Fibroblast of peridontal ligament (primary cell): ENCODE measurements around the gene BCAS1.
"Not testable (repeated sequence)": the region's sequence is repeated elsewhere in the genome, so short reads cannot be mapped to it uniquely, and the experiment has no call there.

ENCODE experiments used
- DNase-seq: peaks from one replicate; pipeline ENCODE4 v3.0.0-alpha.2; 2010; ENCODE audit errors: extremely low read depth

BCAS1 gene

DNA sequence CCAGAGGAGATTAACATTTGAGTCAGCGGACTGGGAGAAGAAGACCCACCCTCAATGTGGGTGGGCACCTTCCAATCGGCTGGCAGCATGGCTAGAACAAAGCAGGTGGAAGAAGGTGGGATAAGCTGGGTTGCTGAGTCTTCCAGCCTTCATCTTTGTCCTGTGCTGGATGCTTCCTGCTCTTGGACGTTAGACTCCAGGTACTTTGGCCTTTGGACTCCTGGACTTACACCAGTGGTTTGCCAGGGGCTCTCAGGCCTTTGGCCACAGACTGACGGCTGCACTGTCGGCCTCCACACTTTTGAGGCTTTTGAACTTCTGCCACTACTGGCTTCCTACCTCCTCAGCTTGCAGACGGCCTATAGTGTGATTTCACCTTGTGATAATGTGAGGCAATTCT, 50.8 kb downstream of the BCAS1 start:
- no peak for DNase-seq

DNA sequence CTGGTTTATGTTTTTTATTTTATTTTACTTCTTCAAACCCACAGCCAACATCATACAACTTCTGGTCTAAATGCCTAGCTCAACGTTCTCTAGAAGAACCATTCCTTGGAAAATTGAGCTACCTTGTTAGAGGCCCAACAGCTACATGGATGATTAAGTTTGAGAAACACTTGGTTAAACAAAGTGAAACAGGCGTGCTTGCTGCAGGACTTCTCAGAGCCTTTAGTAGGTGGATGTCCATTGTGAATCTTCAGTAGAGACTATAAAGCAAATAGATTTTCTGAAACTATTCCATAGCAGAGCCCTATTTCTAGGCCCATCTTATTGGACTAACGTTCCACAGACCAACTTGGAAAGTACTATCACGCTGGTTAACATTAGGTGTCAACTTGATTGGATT, 51.3 kb downstream of the BCAS1 start:
- no peak for DNase-seq

DNA sequence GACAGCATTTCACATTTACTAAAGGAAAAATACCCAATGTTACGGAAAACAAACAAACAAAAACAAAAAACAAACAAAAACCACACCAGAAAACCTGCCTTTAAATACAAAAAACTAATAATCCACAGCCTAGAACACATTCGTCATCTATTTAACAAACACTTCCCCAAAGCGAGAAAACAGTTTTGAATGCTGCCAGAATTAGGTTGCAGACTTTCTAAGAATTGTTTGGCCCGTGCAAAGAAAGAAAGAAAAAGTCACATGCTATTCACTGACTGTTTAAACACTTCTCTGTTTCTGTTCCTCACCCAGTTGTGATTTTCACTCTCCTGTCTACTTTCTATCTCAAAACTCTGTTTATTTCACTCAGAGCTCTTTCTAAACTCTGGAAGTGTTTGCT, 52.5 kb downstream of the BCAS1 start:
- no peak for DNase-seq

DNA sequence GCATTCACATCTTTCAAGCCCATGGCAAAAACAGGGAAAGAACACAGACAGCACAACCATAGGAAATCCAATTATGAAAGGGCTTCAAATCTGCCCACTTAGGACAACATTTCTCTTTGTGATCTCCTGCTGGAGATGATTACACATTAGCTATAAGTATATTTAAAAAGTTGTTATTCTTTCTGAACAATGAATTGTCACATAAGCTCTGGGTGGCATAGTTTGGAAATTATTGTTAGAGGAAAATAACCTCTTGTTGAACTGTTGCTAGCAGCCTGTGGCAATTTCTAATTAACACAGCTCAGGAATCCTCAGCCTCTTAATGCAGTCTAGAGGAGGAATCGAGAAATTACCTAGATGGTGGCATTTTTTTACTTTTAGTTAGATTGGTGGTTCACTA, 54.9 kb downstream of the BCAS1 start:
- DNase-seq = no peak

DNA sequence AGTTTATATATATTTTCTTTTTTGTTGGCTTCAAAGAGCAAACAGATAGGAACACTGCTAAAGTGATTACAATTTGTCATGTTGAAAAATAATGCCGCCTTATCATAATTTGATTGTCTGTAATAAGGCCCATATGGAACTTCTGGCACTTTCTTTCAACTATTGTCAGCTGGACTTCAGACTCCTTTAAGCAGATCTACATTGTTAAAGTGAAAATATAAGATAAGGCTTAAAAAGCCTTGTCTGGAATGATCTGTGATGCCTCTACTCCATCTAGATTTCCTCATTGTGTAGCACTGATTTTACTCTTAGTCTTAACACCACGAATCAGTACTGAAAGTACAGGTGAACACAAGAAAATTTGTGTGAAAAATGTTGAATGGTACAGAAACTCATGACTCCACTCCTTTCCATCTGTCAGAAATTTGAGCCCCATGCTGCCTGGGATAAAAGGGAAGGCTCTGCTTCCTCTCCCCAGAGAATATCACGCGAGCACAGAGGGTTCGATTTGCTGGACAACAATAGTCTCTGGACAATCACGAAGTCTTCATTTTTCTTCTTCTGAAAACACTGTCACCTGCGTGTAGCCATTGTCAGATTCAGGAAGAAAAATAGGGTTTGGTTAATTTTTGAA, 56.0 kb downstream of the BCAS1 start:
- DNase-seq = no peak

DNA sequence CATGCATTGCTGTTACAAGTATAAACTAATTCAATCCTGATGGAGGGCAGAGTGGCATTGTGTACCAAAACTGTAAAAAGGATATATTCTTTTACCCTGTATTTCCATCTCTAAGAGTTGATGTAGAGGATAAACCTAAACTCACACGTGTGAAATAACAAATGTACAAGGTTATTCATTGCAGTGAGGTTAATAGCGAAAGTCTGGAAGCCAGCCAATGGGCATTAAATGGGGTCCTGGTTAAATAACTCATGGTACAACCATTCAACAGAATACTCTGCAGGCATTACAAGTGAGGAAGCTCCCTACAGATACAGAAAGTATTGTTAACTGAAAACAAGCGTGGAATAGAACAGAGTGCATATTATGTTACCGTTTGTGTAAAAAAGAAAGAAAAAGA, 56.9 kb downstream of the BCAS1 start:
- no peak for DNase-seq

DNA sequence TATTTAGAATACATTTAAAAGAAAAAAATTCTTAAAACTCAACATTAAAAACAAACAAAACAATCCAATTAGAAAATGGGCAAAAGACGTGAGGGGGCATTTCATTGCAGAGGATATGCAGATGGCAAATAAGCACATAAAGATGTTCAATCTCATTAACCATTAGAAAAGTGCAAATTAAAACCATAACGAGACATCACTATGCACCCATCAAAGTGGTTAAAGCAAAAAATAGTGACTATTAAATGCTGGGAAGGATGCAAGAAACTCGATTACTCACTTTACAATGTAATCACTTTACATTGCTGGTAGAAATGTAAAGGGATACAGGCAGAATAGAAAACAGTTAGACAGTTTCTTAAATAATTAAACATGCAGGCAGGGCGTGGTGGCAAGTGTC, 59.0 kb downstream of the BCAS1 start:
- DNase-seq = no peak

DNA sequence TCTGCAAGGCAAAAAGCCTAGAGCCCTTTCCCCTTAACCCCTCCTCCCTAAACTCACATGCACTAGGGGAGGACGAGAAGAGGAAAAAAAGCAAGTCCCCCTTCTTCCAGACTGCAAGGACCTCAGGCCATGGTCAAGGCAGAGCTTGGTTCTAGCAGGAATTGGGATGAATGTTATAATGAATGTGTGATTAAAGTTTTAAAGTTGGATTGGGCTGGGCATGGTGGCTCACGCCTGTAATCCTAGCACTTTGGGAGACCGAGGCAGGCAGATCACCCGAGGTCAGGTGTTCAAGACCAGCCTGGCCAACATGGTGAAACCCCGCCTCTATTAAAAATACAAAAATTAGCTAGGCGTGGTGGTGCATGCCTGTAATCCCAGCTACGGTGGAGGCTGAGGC, 64.2 kb downstream of the BCAS1 start:
- DNase-seq = not testable (repeated sequence)

DNA sequence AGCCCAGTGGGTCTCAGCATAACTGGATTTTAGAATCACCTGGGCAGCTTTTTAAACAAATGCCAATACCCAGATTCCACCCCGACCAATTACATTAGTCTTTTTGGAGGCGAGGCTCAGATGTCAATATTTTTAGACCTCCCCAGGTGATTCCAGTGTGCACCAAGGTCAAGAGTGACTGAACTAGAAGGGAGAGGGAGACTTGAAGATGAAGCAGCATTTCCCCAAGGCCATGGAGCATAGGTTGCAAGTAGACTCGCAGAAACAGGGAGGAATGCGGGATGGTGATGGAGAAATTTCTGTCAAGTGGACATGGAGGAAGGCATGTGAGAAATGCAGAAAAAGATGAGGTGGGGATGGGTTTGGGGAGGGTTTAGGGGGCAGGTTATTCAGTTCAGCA, 64.9 kb downstream of the BCAS1 start:
- no peak for DNase-seq

DNA sequence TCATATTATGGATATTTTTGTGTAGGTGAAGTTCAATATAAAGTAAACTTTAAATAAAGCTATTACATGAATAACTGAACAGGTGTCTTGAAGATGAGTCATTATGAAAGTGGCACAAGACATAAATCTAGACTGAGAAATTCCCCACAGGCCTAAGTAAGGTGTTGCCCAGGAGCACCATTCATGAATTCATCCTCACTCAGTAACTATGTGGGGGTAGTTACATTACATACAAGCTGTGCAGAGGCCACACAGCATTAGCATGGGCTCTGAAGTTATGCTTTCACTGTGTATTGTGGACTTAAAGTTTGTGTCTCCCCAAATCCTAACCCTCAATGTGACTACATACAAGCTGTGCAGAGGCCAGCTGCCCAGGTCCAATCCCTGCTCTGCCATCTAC, 65.9 kb downstream of the BCAS1 start:
- no peak for DNase-seq

DNA sequence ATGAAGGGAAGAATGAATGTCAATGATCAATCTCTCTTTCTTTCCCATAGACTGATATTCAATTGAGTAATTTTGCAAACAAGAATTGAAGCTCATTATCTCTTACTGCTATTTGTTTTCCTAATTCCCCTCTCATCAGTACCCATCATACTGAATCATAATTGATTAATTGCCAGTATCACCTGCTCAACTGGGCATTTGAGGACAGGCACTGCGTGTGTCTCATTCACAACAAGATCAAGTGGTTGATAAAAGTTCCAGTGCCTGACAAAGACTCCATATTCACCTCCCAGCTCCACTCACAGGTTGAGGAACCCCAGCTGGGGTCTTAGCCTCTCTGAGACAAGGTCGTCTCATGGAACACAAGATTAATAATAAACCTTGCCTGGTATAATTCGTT, 67.7 kb downstream of the BCAS1 start:
- DNase-seq = no peak

DNA sequence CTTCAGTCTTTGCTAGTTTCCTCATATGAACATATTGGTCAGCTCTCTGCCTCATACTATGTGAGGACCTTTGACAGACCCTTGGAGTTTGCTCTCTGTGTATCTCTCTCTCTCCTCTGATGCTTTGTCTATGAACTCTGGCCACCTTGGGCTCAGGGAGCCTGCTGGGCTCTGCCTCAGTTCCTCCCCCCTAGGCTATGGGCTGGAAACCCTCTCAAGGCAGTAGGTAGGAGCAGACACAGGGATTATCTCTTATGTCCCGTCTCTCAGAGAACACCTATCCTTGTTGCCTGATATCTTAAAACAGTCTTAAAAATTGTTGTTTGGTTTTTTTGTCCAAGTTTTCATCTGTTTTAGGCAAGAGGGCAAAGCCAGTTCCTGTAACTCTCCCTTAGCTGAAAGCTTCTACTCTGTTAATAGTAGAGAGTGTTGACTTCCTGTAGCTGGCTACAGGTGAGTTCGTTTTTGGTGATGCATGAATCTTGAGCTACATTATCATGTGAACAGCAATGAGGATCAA, 68.3 kb downstream of the BCAS1 start:
- no peak for DNase-seq

DNA sequence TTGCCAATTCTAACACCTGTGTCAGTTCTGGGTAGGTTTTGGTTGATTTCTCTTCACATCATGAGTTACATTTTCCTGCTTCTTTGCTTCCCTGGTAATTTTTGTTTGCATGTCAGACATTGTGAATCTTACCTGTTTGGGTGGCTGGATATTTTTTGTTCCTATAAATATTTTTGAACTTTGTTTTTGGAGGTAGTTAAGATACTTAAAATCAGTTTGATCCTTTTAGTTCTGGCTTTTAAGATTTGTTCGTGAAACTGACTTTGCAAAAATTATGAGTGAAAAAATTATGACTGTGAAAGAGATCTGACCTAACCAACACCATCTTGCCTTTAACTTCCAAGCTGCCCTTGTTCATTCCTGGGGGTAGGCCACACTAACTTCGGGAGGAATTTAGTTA, 69.5 kb downstream of the BCAS1 start:
- DNase-seq = no peak

DNA sequence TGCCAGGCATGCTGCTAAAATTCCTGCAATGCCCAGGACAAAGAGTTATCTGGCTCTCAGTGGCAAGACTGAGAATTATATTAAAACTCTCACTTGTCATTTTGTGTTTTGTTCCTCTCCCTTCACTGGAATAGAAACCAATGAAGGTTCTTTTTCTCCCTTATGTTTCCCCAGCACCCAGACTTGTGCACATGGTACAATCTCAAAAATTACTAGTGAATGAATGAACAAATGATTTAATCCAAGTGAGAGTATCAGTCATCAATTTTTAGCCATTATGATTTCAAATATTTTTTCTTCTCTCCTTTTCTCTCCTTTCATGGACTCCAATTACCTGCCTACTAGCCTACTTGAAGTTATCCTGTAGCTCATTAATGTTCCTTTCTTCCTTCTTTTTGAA, 70.1 kb downstream of the BCAS1 start:
- no peak for DNase-seq

DNA sequence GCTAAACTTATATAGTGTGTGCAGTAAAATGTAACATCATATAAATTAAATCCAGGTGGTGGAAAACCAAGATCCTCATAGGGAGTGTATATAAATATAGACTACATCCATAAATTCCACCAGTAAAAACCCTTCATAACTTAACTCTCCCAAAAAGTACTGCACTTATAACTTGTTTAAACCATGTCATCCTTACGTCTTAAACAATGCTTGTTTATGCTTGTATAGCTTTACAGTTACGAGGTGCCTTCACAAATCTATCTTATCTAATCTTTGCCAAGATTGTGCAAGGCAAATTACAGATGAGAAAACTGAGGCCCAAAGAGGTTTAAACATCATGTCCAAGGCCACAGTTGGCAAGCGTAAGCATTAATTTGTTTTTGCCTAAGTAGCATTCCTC, 71.3 kb downstream of the BCAS1 start:
- no peak for DNase-seq

DNA sequence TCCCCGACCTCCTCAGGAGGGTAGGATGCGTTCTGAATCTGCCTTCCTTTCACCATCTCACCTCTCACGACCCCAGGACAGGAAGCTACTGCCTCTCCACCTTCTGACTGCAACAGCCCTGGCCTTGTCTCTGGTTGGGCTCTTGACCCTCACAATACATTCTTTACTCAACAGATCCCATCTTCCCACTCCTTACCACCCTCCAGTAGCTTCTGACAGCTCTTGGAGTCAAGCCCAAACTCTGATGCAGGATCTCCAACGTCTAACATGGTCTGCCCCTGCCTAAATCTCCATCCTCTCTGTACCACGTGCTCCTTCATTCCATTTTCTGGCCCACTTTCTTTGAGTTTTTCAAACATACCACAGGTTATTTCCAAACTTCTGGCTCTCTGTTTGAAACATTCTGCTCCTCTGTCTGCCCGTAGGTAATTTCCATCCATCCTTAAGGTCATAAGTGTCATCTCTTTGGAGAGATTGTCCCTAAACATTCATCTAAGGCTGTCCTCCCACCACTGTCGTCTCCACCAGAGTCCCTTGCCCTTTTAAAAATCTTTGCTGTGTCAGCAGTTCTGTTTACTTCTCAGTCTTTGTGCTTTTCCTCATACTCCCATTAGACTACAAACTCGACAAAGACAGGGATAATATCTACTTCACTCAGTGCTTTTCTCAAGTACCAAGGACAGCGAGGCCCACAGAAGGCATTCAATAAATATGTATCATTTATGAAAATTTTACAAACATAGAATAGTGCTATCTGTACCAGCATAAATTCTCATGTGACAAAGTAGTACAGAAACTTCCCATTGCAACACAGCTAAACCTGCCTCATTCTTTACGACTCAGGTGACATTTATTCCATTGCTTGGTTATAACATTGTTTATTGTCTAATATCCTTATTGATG, 73.6 kb downstream of the BCAS1 start:
- no peak for DNase-seq

DNA sequence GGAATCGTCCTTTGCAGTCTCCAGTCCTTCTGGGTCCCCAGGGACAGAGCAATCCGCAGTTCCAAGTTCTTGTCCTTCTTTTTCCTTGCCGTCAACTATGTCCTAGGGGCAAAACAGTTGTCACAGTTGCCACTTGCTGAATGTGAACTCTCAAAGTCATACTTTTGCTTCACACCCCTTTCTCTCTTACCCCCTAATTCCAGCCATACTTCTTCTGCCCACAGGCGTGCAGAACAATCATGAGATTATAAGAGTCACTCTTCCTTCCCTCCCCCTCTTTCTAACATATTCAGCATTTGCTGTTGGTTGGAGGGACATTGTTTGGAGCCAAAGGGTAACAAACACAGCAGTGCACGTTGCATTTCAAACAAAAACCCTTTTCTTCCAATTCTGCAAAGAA, 74.4 kb downstream of the BCAS1 start:
- no peak for DNase-seq

DNA sequence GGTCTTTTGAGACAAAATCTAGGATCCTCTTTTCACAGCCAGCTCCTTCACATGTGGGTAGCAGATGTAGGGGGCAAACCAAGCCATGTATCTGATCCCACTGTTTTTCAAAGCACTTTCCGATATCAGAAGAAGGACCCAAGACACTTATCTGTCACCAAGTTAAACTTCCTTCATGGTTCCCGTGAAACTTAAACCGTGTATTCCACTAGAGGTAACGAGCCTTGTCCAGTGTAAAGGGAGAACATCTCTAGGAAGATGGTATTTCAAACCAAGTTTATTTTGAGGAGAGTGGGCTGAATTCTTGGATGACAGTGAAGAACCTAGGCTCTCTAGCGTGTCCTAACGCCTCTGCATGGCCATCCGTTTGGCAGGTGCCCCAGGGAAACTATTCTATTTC, 76.3 kb downstream of the BCAS1 start:
- no peak for DNase-seq

DNA sequence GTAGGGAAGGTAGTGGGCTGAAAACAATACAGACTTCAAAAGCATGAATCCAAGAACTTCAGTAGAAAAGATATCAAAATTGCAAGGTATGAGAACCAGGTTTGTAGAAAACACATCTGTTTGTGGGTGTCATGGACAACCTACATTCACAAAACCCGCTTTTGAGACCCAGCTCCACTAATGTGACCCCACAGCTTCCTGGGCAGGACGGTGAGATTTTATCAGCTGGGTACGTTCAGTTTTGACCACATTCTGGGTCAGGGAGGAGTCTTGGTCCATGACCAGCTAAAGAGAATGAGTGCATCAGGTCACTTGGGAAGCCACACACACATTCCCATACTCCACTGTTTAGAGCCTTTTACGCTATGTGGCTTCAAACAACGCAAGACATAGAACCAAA, 77.1 kb downstream of the BCAS1 start:
- DNase-seq = no peak

DNA sequence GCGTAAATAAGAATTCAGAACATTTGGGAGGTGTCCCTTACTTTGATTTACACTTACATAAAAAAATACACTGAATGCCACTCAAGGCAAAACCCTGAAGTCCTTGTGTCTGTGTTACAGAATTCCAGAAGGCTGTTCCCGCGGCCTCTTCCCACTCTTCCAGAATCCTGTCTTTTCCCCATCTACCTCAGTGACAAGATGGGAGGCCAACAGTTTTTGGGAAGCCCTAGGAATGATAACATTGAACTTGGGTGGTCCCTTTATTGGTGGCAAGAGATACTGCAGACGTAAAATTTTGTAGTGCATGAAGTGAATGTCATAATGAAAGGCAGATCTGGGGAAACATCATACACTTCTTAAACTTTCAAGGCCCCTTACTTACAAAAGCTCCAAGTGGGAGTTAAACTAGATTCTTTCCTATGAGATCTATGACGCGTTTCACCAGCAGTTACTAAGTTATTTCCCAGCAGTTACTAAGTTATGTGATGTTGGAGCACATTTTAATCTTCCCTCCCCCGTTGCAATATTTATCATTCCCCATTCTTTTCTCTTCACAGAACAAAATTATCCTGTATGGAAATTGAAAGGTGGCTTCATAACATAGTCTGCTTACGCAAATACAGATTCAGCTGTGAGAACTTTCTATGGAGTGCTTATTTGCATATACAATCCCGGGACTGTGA, 79.5 kb downstream of the BCAS1 start:
- DNase-seq = peak; percentile 39

DNA sequence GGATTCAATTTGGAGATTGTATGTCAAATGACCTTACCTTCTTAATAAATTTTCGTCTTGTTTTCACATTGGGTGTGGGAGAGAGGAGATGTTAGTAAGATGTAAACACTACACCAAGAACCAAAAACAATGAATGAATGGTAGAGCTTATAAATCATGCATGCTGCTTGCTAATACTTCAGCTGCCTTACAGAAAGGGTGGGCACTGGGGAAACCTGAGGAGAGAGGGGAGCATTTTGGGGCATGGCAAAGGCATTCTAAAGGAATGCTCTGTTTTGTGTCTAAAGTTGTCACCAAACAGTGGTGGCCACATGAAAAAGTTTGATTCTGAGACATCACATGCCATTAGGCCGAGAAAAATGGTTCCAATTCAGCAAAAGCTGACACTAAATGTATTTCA, 80.4 kb downstream of the BCAS1 start:
- no peak for DNase-seq

DNA sequence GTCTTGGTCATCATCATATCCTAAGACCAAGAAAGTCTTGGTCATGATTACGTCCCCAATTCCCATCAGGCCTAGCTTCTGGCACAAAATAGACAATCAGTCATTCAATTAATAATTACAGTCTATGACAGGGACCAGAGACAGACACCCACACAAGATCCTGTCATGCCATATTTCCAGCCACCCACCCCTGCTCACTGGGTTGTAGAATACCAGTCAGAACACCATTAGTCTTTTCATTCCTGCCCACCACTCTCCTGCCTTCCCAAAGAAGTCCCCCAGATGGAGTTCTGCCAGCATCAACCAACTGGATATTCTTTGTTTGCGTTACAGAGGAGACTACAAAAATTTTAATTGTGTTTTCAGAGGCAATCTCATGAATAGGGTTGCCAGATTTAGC, 81.0 kb downstream of the BCAS1 start:
- no peak for DNase-seq
